Fibroblast of pulmonary artery (primary cell): ENCODE results near the gene IFNL2.

Source experiments
- DNase-seq: peaks from one replicate; pipeline ENCODE4 v3.0.0-alpha.2; 2010; ENCODE audit warnings: low read depth
- H3K4me3 ChIP-seq: replicated peaks from 2 replicates; pipeline ENCODE4 v1.5.1; 2011; ENCODE audit warnings: low read depth, mild to moderate bottlenecking, control low read depth, low read length, moderate library complexity
- TF ChIP-seq, protein P1 (sequence below): IDR thresholded peaks from 2 replicates; pipeline ENCODE4 v1.5.1; 2011; ENCODE audit warnings: mild to moderate bottlenecking, control low read depth, low read length, inconsistent platforms; ENCODE audit errors: missing control alignments

IFNL2 gene

DNA sequence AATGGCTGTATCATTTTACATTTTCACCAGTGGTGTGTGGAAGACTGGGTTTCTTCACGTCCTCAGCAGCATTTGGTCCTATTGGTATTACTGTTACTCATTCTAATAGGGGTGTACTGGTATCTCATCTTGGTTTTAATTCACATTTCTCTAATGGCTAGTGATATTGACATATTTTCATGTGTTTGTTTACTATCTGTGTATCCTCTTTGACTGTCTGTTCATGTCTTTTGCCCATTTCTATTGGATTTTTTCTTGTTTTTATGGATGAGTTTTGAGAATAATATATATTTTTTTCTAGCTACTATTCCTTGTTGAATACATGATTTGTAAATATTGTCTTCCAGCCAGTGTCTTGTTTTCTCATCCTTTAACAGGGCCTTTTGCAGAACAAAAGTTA, 13.8 kb downstream of the IFNL2 start:
- no peak overlapping the region for H3K4me3 ChIP-seq
- DNase-seq, result no peak
- TF ChIP-seq, protein P1, sequence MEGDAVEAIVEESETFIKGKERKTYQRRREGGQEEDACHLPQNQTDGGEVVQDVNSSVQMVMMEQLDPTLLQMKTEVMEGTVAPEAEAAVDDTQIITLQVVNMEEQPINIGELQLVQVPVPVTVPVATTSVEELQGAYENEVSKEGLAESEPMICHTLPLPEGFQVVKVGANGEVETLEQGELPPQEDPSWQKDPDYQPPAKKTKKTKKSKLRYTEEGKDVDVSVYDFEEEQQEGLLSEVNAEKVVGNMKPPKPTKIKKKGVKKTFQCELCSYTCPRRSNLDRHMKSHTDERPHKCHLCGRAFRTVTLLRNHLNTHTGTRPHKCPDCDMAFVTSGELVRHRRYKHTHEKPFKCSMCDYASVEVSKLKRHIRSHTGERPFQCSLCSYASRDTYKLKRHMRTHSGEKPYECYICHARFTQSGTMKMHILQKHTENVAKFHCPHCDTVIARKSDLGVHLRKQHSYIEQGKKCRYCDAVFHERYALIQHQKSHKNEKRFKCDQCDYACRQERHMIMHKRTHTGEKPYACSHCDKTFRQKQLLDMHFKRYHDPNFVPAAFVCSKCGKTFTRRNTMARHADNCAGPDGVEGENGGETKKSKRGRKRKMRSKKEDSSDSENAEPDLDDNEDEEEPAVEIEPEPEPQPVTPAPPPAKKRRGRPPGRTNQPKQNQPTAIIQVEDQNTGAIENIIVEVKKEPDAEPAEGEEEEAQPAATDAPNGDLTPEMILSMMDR, result no peak

DNA sequence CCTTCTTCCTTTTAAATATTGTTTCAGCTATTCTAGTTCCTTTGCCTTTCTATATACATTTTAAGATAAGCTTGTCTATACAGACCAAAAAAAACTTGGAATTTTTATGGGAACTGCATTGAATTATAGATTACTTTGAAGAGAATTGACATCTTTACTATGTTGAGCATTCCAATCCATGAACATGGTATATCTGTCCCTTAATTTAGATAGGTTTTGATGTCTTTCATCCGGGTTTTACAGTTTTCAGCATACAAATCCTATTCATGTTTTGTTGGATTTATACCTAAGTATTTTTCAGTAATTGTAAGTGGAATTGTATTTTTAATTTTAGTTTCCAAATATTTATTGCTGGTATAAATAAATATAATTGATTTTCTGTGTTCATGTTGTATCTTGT, 15.8 kb downstream of the IFNL2 start:
- DNase-seq, result no peak
- H3K4me3 ChIP-seq, result no peak overlapping the region
- TF ChIP-seq, protein P1, result no peak

DNA sequence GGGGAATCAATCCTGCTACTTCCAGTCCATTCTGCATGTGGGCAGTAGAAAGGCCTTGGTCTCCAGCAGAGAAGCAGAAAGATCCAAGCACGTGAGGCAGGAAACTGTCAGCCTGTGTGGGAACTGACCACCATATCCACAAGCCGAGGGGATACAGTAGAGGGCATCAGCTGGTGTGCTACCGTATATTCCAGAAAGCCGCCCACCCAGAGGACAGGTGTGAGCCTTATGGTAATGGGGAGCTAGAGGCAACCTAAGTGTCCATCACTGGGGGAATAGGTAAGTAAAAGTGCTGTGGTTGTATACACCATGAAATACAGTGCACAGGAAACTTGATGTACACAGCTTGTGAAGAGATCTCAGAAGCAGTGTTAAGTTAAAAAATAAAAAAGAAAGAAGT, 25.2 kb downstream of the IFNL2 start:
- TF ChIP-seq, protein P1, result no peak
- no peak for DNase-seq
- H3K4me3 ChIP-seq, result no peak overlapping the region

DNA sequence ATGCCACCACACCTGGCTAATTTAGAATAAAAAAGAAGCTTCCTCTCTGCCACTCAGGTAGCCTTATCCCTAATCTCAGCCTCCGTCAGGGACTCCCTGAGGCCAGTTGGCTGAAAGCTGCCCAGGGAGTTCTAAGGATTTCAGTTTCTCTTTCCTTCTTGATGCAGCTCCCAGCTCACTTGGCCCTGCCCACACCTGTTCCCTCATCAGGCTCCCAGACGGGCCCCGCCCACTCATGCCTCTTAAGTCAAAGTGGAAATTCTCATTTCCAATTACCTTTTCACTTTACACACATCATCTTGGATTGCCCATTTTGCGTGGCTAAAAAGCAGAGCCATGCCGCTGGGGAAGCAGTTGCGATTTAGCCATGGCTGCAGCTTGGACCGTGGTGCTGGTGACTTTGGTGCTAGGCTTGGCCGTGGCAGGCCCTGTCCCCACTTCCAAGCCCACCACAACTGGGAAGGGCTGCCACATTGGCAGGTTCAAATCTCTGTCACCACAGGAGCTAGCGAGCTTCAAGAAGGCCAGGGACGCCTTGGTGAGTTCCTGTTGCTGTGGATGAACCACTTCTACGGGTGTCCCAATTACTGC, 28.0 kb downstream of the IFNL2 start, which contains the start of gene IFNL1:
Gene IFNL1 (plus strand): TSS at position 353 of the 591 bp plus-strand sequence. CDS start 15 bp downstream, at position 368.
- TF ChIP-seq, protein P1, result no peak
- no peak for DNase-seq
- H3K4me3 ChIP-seq, result no peak within 1 kb of the TSS

DNA sequence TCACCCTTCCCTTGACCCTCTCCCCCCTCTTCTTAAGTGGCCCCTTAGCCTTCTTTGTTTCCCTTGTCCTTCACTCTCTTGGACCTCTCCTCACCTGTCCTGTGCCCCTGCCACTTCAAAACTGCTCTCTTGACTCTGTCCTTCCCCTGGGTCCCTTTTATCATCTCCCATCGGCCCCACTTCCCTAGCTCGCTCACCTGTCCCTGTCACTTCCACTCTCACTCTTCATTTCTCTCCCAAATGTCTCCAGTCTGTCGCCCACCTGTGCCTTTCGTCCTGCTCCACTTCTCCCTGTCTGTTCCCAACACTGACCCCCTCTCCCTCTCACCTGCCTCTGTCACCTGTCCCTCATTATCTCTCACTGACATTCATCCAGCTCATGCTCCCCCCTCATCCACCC, 28.7 kb downstream of the IFNL2 start:
- DNase-seq, result no peak
- H3K4me3 ChIP-seq, result no peak overlapping the region
- TF ChIP-seq, protein P1, result no peak

DNA sequence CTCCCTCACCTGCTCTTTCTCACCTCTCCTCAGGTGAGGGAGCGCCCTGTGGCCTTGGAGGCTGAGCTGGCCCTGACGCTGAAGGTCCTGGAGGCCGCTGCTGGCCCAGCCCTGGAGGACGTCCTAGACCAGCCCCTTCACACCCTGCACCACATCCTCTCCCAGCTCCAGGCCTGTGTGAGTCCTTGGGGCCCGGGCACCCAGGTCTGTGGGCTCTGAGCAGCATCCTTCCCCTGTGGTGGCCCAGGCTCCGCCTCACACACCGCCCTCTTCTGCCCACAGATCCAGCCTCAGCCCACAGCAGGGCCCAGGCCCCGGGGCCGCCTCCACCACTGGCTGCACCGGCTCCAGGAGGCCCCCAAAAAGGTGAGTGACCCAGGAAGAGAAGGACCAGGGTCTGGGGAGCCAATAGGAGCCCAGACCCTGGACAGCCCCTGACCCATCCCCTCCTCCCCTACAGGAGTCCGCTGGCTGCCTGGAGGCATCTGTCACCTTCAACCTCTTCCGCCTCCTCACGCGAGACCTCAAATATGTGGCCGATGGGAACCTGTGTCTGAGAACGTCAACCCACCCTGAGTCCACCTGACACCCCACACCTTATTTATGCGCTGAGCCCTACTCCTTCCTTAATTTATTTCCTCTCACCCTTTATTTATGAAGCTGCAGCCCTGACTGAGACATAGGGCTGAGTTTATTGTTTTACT, 29.9 kb downstream of the IFNL2 start:
- TF ChIP-seq, protein P1, result no peak
- DNase-seq, result no peak
- H3K4me3 ChIP-seq, result no peak overlapping the region
